ENCODE data around the gene DNASE1L2.
"Not testable (repeated sequence)": the region's sequence is repeated elsewhere in the genome, so short reads cannot be mapped to it uniquely, and the experiment has no call there.

DNASE1L2 gene

GRCh38 chr16:2250652-2251295, 14.5 kb downstream of the DNASE1L2 start:
- no peak for DNase-seq (ENCODE audit: low spot score)
- in situ Hi-C loops (cut with MboI; ENCODE audit: low sequenced_read_pairs, unreplicated experiment): no loop called here
- TF ChIP-seq, protein P1, sequence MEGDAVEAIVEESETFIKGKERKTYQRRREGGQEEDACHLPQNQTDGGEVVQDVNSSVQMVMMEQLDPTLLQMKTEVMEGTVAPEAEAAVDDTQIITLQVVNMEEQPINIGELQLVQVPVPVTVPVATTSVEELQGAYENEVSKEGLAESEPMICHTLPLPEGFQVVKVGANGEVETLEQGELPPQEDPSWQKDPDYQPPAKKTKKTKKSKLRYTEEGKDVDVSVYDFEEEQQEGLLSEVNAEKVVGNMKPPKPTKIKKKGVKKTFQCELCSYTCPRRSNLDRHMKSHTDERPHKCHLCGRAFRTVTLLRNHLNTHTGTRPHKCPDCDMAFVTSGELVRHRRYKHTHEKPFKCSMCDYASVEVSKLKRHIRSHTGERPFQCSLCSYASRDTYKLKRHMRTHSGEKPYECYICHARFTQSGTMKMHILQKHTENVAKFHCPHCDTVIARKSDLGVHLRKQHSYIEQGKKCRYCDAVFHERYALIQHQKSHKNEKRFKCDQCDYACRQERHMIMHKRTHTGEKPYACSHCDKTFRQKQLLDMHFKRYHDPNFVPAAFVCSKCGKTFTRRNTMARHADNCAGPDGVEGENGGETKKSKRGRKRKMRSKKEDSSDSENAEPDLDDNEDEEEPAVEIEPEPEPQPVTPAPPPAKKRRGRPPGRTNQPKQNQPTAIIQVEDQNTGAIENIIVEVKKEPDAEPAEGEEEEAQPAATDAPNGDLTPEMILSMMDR (IDR thresholded peaks at IDR 0.05; ENCODE audit: borderline replicate concordance, control extremely low read depth, extremely low read depth, insufficient read depth, missing control alignments): no peak

GRCh38 chr16:2251296-2252111, 15.3 kb downstream of the DNASE1L2 start, which contains the start of gene ECI1:
TSS of gene ECI1 (minus strand) at chr16:2251587. CDS start at chr16:2251566, 21 bp downstream.
- in situ Hi-C loops (cut with MboI; ENCODE audit: low sequenced_read_pairs, unreplicated experiment): no loop called here
- DNase-seq (ENCODE audit: low spot score): peak; percentile 100

GRCh38 chr16:2252806-2253148, 16.5 kb downstream of the DNASE1L2 start:
- DNase-seq (ENCODE audit: low spot score): no peak
- TF ChIP-seq, protein P1 (IDR thresholded peaks at IDR 0.05; ENCODE audit: borderline replicate concordance, control extremely low read depth, extremely low read depth, insufficient read depth, missing control alignments): no peak
- in situ Hi-C loops (cut with MboI; ENCODE audit: low sequenced_read_pairs, unreplicated experiment): no loop called here

More at GRCh38 chr16:2251296-2252111, 15.3 kb downstream of the DNASE1L2 start, which contains the start of gene ECI1:
- TF ChIP-seq, protein P1 (IDR thresholded peaks at IDR 0.05; ENCODE audit: borderline replicate concordance, control extremely low read depth, extremely low read depth, insufficient read depth, missing control alignments): peak; percentile 87

DNA sequence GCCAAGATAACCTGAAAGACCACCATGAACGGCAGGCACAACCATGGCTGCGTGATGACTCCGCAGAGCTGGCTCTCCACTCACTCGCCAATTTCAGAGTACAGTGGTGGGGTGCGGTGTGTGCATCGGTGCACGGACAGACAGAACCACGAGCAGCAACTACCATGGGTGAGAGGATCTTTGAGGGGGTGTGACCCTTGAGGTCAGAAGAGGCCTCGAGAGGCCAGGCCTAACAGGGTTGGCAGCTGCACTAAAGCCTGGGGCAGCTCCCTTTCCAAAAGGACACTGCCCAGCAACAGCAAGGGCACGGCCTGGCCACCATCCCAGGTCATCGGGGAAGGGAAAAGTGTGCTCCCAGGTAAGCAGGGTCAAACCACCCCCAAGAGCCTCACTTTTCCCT, 17.0 kb downstream of the DNASE1L2 start:
- no peak for DNase-seq (ENCODE audit: low spot score)
- TF ChIP-seq, protein P1 (IDR thresholded peaks at IDR 0.05; ENCODE audit: borderline replicate concordance, control extremely low read depth, extremely low read depth, insufficient read depth, missing control alignments): no peak
- in situ Hi-C loops (cut with MboI; ENCODE audit: low sequenced_read_pairs, unreplicated experiment): no loop called here

DNA sequence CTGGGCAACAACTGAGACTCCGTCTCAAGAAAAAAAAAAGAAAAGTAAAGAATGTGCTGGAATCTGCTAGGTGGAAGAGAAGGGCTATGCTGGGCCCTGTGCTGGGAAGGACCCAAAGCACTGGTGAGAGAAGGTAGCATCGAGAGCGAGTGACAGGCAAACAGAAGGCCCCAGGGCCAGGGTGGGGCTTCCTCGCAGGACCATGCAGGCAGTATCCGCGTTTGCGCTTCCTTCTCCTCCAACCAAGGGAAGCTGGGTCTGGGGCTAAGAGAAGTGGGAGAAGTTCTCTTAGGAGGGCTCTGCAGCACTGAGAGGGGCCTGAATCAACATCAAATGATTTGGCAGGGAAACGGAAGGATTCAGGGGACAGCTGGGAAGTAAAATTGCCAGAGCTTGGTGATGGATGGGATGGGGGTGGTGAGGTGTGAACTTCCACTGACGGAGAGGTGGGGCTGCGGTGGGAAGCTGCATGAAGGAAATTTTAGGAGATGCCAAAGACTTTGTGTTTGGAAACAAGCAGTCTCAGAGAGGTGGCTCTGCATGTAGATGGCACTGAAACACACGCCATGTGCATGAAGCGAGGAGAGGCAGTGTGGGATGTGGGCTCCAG, 20.4 kb downstream of the DNASE1L2 start:
- in situ Hi-C loops (cut with MboI; ENCODE audit: low sequenced_read_pairs, unreplicated experiment): no loop called here
- TF ChIP-seq, protein P1 (IDR thresholded peaks at IDR 0.05; ENCODE audit: borderline replicate concordance, control extremely low read depth, extremely low read depth, insufficient read depth, missing control alignments): no peak
- no peak for DNase-seq (ENCODE audit: low spot score)

- in situ Hi-C loops (cut with MboI; ENCODE audit: low sequenced_read_pairs, unreplicated experiment): no loop called here
- TF ChIP-seq, protein P1 (IDR thresholded peaks at IDR 0.05; ENCODE audit: borderline replicate concordance, control extremely low read depth, extremely low read depth, insufficient read depth, missing control alignments): no peak
- no peak for DNase-seq (ENCODE audit: low spot score)
Measured at GRCh38 chr16:2257726-2258125, 21.5 kb downstream of the DNASE1L2 start.

DNA sequence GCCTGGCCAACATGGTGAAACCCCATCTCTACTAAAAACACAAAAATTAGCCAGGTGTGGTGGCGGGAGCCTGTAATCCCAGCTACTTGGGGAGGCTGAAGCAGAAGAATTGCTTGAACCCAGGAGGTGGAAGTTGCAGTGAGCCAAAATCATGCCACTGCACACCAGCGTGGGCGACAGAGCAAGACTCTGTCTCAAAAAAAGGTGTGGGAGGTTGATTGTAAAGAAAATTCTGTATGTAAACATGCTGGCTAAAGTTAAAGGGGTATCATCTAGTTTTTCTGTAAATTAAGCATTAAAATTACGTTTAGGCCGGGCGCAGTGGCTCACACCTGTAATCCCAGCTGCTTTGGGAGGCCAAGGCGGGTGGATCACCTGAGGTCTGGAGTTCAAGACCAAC, 22.3 kb downstream of the DNASE1L2 start:
- in situ Hi-C loops (cut with MboI; ENCODE audit: low sequenced_read_pairs, unreplicated experiment): not testable (repeated sequence)

More for the DNA sequence above, 22.3 kb downstream of the DNASE1L2 start:
- DNase-seq (ENCODE audit: low spot score): not testable (repeated sequence)
